HG03039 (cell line): ENCODE results near the gene ARMCX5.
A peak's percentile ranks its signal among the peaks of the same experiment; 100 is the strongest.

Experiments used
- ATAC-seq: cut with Tn5 transposase; IDR thresholded peaks from one replicate; pipeline ENCODE4 v1.9.1; 2021; ENCODE audit warnings: mild to moderate bottlenecking, moderate library complexity; ENCODE audit not compliant: unreplicated experiment

ARMCX5 gene

DNA sequence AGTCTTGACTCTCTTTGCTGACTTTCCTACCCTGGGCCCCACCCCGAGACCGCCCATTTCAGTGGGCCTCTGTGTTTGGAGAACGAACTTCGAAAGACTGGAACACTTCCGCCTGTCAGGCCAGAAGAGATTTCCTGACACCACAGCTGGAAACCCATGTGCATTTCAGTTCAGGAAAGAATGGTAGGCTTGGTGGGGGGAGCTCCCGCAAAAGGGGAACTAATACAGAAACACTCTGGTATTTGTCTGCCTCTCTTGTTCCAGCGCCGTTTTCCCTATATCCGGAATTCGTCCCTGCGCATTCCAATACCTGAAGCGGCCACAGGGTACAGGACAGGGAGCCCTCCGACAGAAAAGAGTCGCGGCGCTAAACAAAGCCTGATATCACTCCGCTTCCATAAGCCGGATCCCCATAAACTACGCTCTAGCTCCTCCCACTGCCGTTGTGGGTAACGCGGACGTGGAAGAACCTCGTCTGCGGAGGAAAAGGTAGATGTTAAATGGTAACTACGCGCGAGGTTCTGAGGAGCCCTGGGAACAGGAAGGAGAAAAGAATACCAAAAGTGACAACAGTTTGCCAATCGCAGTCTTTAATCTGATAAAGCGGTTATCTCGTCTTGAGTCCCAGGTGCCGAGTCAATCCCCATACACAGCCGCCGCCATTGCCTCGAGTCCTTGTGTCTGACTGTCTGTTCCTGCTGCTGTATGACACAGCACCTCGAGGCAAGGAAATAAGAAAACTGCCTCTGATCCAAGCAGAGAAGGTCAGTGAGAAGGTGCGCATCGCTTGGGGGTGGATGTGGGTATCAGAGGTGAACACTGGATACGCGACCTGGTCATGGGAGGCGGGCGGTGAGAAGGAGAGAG is at the start of gene ARMCX5:
Gene ARMCX5 (plus strand): TSS at position 432 of the 867 bp plus-strand sequence. CDS start 2,627 bp downstream, outside the sequence.
- peak; percentile 85 for ATAC-seq

DNA sequence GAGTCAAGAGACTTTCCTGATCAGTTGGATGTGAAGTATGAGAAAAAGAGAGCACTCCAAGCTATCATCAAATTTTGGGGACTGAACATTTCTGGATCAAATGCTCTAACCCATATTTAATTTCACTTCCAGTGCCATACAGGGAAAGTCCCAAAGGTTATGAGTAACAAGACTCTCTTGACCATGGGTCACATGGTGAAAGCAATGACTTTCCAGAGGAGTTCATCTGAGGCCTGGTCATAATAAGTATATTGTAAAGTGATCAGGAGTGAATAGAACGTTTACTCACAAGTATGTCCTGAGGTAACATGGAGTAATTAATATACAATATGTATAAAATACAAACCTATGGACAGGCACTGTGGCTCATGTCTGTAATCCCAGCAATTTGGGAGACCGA is 40.7 kb upstream of the ARMCX5 start:
- no peak for ATAC-seq

DNA sequence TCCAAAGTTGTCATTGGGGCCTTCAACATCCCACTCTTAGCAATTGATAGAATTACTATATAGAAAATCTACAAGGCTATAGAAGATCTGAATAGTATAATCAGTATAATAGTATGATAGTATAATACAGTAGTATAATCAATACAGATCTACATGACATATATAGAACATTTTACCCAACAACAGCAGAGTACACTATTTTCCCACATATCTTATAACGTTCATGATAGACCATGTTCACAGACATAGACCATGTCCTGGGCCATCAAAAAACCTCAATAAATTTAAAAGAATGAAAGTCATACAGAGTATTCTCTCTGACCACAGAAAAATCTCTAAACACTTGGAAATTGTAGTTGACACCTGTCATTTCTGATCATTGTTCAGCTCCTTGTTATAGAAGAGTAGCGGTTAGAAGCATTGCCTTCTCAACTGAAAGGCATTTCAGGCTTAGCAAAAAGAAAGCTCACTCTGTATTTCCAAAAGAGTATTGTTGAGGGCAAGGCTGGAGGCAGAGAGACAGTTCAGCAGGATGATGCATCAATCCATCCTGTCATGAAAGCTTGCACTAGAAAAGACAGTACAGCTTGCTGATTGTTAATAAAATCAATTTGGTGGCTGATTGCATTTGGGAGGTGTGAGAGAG is 38.8 kb upstream of the ARMCX5 start:
- no peak for ATAC-seq

DNA sequence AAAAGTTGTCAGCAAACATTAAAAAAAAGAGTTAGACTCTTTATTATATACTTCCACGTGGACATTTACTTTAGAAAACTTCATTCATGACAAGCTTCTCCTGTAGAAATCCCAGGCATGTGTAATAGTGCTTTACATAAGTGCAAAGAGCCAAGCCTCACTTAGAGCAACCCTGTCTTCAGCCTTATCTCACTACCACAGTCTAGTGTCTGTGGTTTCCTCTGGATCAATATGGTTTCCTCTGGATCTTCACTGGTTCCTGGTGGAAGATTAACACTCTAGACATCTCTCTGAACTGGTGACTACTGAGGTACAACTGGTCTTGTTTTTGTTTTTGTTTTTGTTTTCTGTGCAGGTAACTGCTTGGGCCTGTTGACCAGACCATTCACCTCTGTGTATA is 18.4 kb upstream of the ARMCX5 start:
- no peak for ATAC-seq

DNA sequence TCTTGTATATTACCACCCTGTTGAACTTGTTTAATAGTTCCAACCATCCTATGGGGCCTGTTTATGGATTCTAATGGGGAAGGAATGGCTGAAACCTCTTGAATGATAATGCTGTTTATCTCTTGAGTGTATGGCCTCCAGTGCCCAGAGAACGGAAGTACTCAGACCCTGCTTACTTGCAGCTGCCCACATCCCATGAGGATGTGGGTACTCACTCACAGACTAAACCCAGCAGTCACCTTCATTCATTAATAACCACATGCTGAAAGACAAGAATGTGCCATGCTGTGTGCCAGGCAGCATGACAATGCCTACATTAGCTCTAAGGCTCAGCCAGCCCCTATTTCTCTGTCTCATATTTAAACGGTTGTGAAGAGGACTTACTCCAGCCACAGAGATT is 5.9 kb upstream of the ARMCX5 start:
- no peak for ATAC-seq

DNA sequence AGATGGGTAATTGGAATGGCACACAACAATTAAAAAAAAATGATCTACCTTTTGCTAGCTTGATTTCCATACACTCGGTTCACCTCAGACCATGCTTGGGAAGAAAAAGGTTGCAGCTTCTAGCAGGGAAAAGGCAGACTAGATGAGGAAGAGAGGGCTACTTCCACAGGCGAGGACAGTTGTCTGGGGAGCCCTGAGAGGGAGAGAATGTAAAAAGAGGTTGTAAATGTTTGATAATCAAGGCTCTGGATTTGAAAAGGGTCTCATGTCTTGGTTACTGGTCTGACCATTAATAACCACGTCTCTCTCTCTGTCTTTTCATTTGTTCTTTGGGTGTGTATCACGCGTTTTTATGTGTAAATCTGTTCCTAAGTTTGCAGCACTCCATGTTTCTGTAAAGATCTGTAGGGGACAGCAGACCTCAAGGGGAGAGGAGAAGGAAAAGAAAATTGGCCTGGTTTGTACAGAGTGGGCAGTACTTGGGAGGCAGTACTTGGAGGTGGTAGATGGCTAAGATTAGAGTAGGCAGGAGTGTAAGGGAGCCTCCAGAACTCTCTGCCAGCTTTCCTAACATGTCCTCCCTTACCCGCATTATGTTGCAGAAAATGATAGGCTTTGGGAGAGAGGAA is 750 bp downstream of the ARMCX5 start:
- no peak for ATAC-seq

DNA sequence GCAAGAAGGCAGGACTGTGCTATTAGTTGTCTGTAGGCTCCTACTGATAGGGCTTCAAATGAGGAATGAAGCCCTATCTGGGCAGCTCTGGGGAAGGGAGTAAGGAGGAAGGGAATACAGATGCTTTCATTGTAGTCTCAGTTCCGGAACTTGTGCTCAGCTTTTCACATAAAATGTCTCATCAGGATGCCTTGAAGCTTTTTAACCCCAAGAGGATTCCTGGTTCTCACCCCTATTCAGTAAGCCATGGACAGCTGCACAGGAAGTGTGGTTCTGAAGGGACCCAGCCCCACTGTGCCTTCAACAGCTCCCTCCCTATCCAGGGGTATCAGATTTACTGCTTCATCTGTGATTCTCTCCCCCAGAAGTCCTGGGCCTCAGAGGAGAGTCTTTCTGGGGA is 5.0 kb downstream of the ARMCX5 start:
- ATAC-seq, result no peak

DNA sequence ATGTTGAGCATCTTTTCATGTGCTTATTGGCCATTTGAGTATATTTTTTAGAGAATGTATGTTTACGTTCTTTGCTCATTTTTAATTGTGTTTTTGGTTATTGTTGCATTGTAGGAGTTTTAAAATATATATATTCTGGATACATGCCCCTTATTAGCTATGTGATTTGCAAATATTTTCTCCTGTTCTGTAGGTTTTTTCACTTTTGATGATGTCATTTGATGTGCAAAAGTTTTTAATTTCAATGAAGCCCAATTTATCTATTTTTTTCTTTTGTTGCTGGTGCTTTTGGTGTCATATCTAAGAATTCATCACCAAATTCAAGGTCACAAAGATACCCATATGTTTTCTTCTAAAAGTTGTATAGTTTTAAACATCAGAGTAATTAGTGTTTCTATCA is 6.8 kb downstream of the ARMCX5 start:
- no peak for ATAC-seq

DNA sequence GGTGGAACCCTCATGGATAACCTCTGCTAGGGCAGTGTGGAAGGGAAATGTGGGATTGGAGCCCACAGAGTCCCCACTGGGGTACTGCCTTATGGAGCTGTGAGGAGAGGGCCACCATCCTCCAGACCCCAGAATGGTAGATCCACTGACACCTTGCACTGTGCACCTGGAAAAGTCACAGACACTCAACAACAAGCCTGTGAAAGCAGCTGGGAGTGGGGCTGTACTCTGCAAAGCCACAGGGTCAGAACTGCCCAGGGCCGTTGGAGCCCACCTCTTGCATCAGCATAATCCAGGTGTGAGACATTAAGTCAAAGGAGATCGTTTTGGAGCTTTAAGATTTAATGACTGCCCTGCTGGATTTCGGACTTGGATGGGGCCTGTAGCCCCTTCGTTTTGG is 11.6 kb downstream of the ARMCX5 start:
- ATAC-seq, result no peak

DNA sequence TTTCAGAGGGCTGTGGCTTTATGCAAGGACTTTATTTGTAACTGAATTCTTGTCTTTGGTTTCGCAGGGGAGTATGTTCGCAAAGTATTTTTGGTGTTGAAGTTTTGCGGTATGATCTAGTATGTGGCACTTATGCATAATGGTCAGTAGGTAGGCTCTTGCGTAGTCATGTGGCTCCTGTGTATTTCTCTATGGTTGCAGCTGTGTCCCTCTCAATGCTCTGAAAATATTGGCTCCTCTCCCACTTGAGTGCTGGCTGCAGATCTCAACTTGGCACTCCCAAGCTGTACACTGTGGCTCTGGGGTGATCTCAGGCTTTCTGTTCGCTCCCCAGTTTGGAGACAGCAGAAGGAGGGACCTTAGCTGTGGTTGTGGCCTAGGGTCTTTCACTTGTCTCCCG is 24.8 kb downstream of the ARMCX5 start:
- no peak for ATAC-seq

DNA sequence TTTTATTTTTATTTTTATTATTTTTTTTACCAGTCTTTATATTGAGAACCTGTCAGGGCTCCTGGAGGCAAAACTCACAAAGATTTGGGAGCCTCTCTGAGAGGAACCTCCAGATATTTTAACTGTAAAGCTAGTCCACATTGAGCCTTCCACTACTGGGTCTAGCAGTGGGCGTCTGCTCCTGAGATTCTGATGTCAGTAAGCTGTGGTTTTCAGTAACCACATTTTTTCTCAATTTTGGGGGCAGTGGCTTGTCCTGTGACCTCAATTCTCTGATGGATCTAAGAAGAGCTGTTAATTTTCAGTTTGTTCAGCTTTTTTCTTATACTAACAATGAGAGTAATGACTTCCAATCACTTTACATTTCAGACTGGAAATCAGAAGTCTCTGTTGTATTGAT is 28.3 kb downstream of the ARMCX5 start:
- ATAC-seq, result no peak

DNA sequence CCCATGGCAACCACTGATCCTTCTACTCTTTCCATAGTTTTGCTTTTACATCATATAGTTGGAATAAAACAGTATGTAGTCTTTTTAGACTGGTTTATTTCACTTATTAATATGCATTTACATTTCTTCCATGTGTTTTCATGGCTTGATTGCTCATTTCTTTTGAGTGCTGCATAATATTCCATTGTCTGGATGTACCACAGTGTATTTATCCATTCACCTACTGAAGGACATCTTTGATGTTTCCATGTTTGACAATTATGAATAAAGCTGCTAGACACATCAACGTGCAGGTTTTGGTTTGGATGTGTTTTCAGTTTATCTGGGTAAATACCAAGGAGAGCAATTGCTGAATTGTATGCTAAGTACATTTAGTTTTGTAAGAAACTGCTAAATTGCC is 38.2 kb downstream of the ARMCX5 start:
- ATAC-seq, result no peak

DNA sequence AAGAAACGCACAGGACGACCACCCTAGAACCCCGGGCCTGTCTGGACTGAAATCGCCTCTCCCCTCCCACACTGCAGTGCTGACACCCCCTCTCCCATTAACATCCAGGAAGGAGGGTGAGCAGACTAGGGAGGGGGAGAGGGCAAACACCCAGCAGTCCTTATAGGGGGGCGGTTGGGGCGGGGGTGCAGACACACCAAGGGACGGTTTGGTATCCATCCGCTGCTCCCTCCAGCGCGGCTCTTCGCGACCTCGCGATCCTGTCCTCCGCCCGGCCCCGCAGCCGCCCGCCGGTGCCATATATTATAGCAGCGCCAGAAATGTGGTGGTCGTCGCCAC is 51.6 kb downstream of the ARMCX5 start:
- no peak for ATAC-seq

DNA sequence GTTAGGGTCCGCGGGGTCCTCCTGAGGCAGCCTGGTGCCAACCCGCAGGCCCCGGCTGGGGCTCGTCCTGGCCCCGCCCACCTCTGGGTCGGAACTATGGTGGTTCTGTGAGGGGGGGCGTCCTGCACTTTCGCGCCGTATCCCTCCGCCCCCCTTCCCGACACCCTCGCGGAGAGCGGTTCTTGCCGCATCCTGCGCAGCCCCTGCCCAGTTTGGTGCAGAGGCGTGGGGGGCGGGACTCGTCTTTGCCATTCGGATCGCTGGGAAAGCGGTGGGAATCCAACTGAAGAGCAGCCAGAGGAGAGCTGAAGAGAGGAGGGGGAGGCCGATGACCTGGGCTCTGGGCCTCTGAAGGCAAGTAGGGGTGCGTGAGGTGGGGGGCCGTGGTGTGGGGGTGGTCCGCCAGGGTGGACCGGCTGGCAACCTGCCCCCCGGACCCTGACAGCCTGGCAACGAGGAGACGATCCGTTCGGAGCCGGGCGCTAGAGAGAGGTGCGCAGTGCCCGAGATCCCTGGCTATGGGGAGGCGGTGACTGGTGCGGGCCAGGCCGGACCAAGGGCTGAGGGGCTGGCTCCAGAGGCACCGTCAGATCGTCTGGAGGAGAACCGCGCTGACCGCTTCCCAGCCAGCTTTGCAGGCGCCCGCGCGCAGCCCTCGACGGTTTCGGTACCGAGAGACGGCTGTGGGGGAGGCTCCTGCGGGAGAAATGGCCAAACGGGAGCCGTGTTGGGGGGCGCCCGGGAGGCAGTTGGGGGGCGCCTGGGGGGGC is 52.1 kb downstream of the ARMCX5 start, which contains the start of gene GPRASP1:
Gene GPRASP1 (plus strand): TSS at position 242 of the 770 bp plus-strand sequence. CDS start 2,431 bp downstream, outside the sequence.
- no peak for ATAC-seq

DNA sequence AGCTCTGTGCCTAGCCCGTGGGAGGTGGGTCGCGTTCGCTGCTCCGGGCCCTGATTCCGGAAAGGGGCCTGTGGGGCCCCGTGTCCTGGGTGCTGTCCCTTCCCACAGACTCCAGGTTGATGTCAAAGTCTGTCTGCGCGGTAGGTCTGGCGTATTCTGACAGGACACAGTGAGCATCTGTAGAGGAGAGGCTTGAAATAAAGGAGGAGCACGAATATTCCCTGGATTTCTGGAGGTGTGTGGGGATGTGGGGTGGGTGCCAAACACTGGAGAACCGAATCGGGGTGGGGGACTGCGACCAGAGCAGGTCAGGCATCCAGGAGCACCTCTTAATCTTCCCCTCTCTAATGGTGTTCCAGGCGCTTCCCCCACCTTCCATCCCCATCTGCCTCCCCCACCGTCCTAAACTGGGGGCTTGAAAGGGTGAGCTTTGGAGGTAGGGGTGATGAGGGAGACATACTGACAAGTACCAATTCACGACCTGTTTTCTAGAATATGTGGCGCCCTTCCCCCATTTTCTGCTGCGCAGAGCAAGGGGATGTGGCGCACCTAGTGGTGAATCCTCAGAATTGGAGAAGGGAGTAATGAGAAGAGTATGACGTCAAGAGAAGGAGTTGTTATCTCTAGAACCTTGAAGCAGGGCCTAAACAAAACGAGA is 52.8 kb downstream of the ARMCX5 start:
- no peak for ATAC-seq
